NOMO-1 treated with dmso at 0.1 percent for 144 hours (cell line): ENCODE data around the gene ENPP3.
"Not testable (repeated sequence)": the region's sequence is repeated elsewhere in the genome, so short reads cannot be mapped to it uniquely, and the experiment has no call there.

Experiments used
- DNase-seq: peaks from one replicate; lab custom pipeline; 2025; ENCODE audit not compliant: unreplicated experiment; lab: John Stamatoyannopoulos, UW

The ENPP3 gene

GRCh38 chr6:131682442-131682841 lies 45.3 kb downstream of the ENPP3 start:
- DNase-seq: no peak

GRCh38 chr6:131683479-131683878 lies 46.4 kb downstream of the ENPP3 start:
- DNase-seq: no peak

- no peak for DNase-seq
Observed at GRCh38 chr6:131685266-131685780, 48.2 kb downstream of the ENPP3 start.

- DNase-seq: no peak
Observed at GRCh38 chr6:131687022-131687421, 49.9 kb downstream of the ENPP3 start.

- no peak for DNase-seq
Observed at GRCh38 chr6:131688286-131688685, 51.2 kb downstream of the ENPP3 start.

GRCh38 chr6:131692031-131692430 lies 54.9 kb downstream of the ENPP3 start:
- no peak for DNase-seq

- no peak for DNase-seq
Observed at GRCh38 chr6:131692589-131692988, 55.5 kb downstream of the ENPP3 start.

- DNase-seq: no peak
Observed at GRCh38 chr6:131693384-131693783, 56.3 kb downstream of the ENPP3 start.

GRCh38 chr6:131694832-131695426 lies 57.8 kb downstream of the ENPP3 start:
- DNase-seq: no peak

- no peak for DNase-seq
Observed at GRCh38 chr6:131696956-131697355, 59.9 kb downstream of the ENPP3 start.

GRCh38 chr6:131700851-131701250 lies 63.7 kb downstream of the ENPP3 start:
- DNase-seq: not testable (repeated sequence)

- DNase-seq: not testable (repeated sequence)
Observed at GRCh38 chr6:131703905-131704304, 66.8 kb downstream of the ENPP3 start.

GRCh38 chr6:131710917-131711316 lies 73.8 kb downstream of the ENPP3 start, which contains the start of gene CTAGE9:
Gene CTAGE9, minus strand, starts transcription at chr6:131711017. Its CDS starts 0 bp downstream, at chr6:131711017.
- not testable (repeated sequence) for DNase-seq

- not testable (repeated sequence) for DNase-seq
Observed at GRCh38 chr6:131715567-131715966, 78.5 kb downstream of the ENPP3 start.

- no peak for DNase-seq
Observed at GRCh38 chr6:131717836-131718542, 80.9 kb downstream of the ENPP3 start.

- DNase-seq: no peak
Observed at GRCh38 chr6:131721161-131721560, 84.1 kb downstream of the ENPP3 start.

- no peak for DNase-seq
Observed at GRCh38 chr6:131724114-131724513, 87.0 kb downstream of the ENPP3 start.

GRCh38 chr6:131727467-131727866 lies 90.4 kb downstream of the ENPP3 start:
- DNase-seq: no peak

GRCh38 chr6:131727868-131728267 lies 90.8 kb downstream of the ENPP3 start:
- no peak for DNase-seq

- DNase-seq: no peak
Observed at GRCh38 chr6:131728296-131728939, 91.3 kb downstream of the ENPP3 start.

- DNase-seq: no peak
Observed at GRCh38 chr6:131729550-131729949, 92.4 kb downstream of the ENPP3 start.

GRCh38 chr6:131730264-131730663 lies 93.2 kb downstream of the ENPP3 start:
- no peak for DNase-seq
